Measurements from ENCODE around the gene HHEX.

Gene HHEX

DNA sequence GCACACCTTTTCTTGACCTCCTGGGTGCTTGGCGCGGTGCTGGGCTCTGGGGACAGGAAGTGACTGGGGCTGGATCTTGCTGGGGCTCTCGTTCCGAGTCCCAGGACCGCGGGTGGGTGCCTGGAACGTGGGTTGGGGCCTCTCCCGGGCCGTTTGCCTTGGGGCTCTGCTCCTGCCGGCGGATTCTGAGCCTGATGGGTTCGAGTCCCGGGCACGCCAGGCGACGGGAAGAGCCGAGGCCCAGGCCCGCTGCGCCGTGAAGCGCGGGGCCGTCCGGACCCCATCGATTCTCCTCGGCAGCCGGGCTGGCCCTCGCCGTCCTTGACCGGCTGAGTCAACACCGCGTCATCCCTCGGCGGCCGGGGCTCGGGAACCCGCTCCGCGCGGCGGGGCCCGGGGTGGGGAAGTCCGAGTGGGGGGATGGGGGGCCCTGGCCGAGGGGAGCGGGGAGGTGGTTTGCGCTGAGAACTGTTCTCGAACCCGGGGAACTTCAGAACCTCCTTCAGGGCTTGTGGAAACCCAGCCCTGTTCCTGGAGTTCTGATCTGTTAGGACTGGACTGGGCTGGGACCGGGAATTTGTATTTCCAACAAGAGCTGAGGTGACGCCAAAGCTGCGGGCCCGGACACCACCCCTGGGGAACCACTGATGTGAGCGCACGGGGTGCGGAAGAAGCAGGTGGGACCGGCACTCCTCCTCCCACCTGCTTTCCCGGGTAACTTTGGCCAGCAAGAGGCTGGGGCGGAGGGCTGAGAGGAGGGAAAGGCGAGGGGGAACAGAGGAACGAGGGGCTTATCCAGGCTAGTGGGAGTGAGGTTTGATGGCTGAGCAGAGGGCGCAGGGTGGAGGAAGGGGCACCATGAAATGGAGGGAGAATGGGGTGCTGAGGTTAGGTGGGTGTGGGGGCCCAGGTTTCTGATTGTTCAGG is 6.2 kb downstream of the HHEX start:
- no peak for DNase-seq

DNA sequence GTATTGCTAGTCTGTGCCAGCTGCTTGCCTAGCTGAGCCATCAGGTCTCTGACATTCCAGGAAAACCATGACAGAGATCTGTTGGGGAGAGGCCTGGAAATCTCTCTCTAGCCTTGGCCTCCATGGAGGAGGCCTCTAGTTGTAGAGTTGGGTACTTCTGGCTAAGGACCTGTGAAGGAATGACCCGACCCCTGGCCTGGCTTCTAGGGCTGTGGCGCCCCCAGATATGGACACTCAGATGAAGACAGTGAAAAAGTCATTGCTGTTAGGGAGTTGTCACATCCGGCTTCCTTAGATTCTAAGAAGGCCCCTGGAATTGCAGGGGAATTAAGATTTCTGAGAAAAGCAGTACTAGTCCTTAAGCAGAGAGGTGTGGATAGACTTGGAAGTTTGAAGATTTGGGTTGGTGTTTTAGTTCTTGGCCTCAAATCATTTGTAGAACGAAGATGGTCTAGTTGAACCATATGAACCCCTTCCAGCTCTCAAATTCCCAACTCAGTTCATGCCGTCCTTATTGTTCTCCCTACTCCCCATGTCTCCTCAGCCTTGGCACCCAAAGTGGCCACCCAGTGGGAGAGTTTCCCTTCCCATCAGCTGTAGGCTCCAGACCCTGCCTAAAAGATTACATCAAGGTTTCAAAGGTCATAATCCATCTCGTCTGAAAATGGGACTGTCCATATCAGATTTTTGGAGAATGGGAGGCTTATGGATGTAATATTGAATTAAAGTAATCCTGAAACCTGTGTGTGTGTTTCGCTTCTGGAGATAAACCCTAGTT is 7.0 kb downstream of the HHEX start:
- DNase-seq: no peak

DNA sequence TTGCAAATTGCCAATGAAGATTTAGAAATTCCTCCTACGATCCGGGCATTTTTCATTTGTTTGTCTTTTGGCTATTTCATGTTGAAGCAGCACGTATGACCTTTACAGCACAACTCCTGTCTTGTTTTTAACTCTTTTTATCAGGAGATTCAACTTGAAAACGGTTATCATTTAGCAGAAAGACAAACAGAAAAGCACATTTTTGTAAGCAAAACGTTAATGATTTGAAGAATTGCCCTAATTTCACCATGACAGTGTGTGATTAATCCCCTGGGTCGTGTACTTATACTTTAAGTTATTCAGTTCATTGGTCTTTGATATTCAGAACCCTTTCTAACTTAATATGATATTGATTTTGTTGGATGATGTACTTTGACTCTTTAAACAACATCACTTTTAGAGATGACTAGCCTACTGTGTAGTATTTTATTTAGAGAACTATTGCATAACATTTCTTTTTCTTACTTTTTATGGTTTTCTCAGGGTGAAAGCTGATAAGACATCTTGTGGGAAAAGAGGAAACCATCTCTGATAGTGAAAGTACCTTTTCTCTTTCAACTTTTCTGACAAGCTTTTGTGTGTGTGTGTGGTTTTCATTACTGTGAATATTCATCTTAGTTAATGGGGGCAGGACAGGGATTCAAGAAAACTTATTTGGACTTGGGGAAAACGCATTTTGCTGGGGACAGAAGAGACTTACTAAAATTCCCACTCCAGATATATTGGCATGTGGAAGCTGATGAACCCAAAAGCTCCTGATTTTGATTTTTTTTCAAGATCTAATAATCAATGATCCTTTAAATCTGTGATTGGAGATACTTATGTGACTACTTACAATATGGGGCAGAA is 8.1 kb downstream of the HHEX start:
- no peak for DNase-seq

DNA sequence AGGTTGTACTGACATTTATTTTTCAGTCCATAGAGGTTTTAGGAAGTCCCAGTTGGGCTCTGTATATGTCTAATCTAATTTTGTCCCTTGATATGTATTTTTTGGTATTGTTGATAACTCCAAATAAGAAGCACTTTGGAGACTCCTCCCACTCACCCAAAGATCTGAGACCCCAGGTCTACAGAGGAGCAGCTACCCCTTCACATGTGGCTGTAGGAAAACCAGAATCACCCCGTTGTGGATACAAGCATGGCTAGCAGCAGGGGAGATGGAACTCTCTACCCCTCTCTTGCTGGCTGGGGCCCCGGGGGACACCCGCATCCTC is 9.4 kb downstream of the HHEX start:
- DNase-seq: no peak

DNA sequence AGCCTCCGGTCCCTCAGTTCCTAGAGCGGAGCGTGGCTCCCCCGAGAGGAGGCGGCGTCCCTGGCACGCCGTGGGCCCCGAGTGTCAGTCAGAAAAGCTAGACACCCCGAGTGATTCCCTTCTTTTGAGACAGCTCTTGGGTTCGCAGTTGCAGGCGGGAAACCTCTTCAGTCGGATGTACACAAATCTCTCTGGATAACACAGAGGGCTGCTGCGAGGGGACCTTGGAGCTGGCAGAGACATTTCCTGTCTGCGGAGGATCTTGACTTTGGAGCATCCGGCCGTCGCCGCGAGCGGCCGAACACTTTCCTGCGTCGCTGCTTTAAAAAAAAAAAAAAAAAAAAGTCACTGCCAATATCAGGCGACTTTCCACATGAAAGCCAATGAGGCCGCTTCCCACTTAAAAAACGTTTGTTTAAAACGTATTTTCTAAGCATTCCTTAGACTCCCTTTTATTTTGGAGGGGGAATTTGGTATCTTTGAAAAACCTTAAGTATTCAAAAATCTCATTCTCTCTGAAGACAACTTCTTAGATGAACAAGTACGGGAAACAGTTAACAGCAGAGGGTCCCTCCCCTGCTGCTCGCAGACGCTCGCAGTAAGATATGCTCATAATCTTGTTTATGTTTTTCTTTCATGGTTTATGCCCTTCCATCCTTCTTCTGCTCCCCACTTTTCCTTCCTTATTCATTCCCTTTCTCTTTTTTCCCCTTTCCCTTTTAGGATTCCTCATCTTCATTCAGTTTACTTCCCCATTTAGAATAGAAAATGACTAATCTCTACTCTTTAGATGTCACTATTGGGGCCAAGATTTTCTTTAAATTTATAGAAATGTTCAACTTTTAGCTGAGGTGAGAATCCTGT is 10.0 kb downstream of the HHEX start:
- no peak for DNase-seq

DNA sequence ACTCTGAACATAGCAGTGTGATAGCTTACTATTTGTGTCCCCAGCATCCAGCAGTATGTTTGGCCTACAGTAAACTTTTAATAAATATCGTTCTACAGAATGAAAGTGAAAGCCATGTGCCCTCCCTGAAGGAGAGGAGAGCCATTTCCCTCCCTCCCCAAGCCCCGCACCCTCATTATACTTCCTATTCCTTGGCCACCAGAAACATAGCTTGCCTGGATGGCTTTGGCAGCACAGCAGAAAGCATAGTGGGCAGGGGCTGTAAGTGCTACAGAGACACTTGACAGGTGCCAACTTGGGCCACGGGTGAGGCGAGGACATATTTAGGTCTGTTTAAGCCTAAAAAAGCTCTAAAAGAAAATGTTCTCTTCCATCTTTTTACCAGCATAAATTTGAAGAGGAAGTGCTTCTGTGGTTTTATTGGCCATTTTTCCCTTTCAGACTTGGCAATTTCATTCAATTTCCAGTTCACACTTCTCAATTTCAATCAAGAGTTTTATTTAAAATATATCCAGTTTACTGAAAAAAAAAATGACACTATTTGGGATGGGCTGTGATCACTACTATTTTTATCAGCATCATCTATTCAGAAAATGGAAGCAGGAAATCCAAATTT is 12.7 kb downstream of the HHEX start:
- no peak for DNase-seq

DNA sequence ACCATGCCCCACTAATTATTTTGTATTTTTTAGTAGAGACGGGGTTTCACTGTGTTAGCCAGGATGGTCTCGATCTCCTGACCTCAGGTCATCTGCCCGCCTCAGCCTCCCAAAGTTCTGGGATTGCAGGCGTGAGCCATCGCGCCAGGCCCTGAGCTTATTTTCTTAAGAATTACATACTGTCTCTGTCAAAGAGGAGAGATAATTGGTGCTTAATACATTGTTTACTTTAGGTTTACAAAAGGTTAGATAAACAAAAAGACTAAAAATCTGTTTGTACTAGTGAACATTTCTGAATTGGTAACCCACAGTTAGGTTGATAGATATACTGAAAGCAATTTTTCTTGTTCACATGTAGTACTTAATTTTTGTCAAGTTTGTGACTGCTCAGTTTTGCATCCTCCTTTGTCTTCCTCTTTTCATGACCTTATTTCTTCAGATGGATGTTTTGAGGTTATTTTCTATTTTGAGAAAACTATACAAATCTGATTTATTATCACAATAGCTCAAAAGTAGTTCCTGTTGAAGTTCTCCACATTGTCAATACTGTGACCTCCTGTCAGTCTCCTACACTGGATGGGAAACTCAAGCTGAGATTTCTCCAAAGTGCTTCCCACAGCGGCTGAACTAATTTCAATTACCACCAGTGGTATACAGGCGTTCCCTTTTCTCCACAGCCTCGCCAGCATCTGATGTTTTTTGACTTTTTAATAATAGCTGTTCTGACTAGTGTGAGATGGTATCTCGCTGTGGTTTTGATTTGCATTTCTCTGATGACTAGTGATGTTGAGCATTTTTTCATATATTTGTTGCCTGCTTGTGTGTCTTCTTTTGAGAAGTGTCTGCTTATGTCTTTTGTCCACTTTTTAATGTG is 22.5 kb downstream of the HHEX start:
- no peak for DNase-seq

DNA sequence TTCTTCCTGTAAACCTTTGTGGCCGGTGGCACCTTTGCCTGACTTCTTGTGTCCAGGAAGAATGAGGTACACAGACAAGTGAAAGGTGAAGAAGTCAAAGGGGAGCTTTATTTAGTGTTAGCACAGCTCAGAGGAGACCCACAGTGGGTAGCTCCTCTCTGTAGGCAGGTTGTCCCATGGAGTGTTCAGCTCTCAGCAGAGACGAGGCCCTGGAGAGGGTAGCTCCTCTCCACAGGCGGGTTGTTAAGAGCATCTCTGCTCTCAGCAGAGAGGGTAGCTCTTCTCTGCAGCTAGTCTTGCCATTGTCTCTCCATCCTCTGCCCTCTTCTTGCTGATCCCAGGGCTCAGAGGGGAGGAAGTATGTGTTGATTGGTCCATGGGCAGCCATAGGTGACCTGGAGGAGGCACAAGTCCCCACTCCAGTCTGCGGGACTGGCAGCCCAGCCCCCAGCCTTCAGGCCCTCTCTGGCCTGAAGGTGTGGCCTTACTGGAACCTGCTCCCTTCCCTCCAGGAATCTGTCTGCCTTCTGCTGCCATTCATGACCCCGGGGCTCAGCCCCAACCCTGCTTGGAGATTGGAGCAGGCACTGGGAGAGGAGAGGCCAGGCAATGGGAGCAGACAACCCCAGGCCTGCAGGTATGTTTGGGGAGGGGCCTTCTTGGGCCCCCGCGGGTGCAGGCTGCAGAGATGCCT is 24.5 kb downstream of the HHEX start:
- no peak for DNase-seq

DNA sequence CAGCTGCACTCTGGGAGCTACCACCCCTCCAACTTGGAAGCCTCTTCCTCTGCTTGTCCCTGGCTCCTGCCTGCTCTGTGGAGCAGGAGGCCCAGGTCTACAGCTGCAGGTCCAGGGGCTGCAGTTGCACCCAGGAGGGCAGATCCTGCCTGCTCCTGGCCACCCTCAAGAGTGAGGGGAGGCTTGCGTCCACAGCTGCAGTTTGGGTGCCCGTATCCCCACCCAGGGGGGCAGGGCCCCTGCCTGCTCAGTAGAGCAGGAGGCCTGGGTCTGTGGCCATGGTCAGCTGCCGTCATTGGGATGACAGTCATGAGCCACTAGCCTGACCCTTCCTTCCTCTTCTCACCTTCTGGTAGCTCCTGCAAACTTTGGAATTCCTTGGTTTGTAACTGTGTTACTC is 25.1 kb downstream of the HHEX start:
- no peak for DNase-seq

DNA sequence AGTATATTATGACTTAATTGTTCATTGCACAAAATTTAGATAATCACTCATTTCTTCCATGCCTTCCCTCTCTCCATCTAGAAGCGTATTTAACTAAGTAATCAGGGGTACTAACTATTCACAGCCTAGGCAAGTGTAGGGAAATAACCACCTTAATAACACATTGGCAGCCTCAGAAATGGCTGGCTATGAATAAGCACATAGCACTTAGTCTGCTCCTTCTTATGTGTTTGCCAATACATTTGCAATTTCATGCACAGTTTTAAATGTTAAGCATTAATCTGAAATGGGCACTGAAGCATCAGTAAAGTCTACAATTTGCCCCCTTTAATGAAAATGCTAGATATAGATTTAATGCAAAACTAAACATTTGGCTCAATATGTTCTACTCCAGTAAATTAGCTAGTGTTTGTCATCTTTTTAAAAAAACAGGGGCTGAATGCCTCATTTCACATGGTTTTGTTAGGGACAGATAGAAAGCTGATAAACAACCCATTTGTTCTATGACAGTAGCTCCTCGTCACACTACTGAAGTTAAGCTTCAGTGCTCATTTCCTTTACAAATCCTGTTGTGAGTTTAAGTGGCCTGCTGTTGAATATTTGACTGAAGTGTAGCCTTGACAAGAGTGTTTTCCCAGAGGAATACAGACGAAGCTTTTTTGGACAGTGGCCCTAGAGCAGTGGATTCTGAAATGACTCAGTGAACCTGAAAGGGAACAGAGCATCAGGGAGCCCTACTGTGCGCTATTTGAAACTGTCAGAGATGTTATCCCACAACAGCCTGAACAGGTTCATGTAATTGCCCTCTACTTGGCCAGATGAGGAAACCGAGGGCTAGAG is 30.5 kb downstream of the HHEX start:
- no peak for DNase-seq

DNA sequence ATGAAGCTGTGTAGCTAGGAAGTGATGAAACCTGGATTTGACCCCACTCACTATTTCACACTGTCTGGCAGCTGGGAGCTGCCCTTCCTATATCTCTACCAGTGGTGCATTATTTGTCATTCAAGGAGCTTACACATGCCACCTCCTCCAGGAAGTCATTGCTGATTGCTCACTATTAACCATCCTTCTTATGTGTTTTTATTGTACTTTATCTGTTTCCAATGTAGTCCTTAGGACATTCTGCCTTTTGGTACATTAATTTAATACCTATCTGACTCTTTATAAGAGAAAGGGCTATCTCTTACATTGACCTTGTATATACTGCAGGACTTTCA is 31.0 kb downstream of the HHEX start:
- no peak for DNase-seq

DNA sequence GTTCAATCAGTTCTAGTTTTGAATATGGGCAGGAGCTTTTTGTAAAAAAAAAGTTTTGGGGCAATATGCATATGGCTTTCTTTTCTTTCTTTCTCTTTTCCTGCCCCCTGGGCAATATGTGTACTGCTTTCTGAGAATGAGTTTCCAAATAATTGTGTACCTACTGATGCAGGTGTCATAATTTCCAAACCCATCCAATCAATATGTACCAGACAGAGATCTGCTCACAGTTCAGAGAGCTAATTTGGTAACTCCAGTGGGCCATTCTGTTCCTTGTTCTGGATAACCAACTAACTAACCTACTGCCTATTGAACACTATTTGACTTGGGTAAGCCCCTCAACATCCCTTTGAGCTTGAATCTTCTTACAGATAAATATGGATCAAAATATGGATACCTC is 32.6 kb downstream of the HHEX start:
- DNase-seq: no peak

DNA sequence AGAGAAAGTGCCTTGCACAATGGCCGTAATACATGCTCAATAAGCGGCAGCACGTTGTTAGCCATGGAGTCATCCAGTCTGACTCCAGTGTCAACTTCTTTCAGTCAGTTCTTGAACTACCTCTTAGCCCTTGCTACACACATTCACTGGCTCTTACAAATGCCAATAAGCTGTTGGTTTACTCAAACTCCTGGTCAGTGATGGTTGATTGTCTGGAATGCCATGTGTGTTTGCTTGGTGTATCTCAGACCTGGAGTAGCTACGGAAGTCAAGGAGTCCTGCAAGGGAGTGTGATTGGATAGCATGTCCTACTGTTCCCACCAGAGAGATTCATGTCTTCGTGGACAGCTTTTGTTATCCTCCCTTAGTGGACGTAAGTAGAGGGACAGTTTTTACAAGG is 37.4 kb downstream of the HHEX start:
- no peak for DNase-seq

DNA sequence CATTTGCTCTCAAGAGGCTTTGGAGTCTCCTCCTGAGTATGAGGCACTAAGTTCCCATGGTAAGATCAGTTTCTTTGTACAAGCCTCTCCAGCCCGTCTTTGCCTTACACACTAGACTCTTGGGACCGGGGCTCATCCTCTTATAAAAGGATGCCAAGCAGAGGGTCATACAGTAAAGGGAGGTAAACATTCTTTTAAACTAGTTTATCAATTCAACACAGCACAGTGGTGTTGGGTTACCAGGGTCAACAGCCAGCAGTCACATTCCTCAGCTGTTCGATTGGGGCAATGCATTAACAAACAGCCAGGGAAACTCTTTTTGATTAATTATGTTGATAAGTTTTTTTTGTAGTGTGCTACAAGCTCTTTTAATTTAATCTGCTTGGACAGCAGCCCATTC is 37.8 kb downstream of the HHEX start:
- no peak for DNase-seq

DNA sequence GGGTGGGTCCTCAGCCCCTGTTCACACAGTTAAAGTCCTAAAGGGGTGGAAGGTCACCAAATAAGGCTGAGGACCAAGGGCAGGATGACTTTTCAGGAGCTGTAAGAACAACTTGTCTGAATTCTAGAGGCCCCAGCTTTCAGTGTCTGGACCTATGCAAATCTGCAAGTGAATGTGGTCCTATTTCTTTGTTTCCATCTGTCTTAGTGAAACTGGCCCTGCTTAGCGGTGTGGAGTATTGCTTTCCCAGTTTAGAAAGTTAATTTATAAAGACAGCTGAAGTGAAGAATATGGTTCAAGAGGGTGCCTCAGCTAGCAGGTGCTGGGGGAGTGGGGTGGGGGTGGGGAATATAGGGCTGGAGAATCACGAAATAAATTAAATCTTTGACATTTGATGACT is 40.1 kb downstream of the HHEX start:
- no peak for DNase-seq

DNA sequence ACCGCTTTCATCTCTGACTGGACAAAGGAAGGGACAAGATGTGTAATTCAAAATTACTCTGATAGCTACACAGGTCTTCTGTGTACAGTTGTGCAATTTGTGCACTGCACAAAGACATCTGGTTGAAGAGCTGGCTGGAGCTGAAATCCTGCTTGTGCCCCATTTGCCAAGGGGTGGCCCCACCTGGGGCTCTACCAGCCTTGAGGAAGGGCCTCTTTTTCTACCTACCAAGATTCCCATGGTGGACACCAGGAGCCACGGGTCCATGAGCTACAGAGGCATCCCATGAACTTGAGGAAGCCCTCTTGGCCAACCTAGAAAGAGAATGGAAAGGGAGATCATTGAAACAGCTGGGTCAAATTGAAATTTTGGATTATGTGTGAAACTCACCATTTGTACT is 43.2 kb downstream of the HHEX start:
- DNase-seq: no peak

DNA sequence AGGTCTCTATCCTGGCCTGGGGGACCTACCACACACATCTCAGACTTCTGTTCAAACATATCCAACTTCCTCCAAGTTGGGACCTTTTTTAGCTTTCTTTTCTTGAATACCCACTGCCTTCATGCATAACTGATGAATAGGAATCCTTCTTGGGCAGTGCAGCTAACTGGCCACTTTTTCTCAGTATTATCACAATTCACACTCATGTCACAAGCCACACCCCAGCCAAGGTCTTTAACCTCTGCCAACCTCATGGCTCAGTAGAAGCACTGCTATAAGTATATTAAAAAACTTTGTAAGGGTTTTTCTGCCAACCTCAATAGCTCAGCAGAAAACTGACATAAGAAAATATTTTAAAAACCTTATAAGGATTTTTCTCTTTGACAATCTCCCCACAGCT is 44.5 kb downstream of the HHEX start:
- DNase-seq: no peak

DNA sequence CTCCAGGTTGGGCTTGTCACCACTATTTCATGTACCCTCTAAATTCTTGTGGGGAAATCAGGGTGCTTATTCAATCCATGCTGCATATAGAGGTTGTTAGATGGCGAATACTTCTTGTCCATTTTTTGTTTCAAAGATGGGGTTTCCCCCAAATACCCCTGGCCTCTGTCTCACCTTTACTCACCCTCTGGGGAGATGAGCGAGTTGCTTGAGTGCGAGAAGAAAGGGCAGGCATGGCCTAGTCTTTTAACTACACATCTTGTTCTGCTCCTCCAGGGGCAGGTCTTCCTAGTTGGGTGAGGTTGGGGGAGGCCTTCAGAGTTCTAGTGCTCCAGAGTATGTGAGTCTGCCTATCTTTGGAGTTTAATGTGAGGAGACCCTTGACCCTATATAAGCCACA is 46.2 kb downstream of the HHEX start:
- no peak for DNase-seq

DNA sequence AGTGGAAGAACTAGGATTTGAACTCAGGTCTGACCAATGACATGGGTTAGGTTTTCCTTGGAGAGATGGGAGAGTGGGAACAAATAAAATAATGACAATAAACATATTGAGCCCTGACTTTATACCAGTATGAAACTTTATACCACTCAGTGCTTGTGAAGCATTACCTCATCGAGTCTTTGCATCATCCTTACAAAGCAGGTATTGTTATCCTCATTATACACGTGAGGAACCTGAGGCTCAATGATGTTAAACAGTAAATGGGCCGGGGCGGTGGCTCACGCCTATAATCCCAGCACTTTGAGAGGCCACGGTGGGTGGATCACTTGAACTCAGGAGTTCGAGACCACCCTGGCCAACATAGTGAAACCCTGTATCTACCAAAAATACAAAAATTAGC is 47.7 kb downstream of the HHEX start:
- no peak for DNase-seq

DNA sequence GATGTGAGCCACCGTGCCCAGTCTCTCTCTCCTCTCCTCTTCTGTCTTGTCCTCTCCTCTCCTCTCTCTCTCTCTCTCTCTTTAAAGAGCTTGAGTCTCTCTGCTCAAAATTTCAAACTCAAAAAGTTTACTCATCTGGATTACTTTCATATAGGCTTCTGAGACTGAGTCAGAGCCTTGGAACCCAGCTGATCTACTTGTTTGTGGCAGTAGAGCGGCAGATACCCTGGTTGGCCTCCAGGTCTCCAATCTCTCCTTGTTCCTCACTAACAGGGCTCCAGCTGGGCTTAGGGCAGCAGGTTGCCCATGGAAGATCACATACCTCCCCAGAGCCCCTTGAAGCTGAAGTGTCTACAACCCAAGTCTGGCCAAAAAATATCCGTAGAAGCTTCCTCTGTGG is 51.0 kb downstream of the HHEX start:
- no peak for DNase-seq
